Motor neuron (in vitro differentiated cells): ENCODE results near the gene PPIA. TPM values are rescaled to one million over a fixed set of nuclear protein-coding genes. Genes with fewer than 3 reads are reported as not detected.
"Not testable (repeated sequence)": the region's sequence is repeated elsewhere in the genome, so short reads cannot be mapped to it uniquely, and the experiment has no call there.

ENCODE experiments used
- ATAC-seq, 8 experiments: fragments of 200-7000 bp; cut with Tn5 transposase; replicated peaks in 6 of 8; 2 replicates each; pipeline ENCODE4 v1.8.0; 2021; ENCODE audit warnings: mild to moderate bottlenecking in 8 of 8, moderate library complexity in 8 of 8
- H3K27ac ChIP-seq, 2 donors: fragments of 250-450 bp; sonication (Bioruptor Pico); 2 replicates each; pipeline ENCODE4 v1.9.0; 2021; ENCODE audit warnings: antibody characterized with exemption in 2 of 2, mild to moderate bottlenecking in 2 of 2, moderate library complexity in 1 of 2
- H3K4me1 ChIP-seq, 2 donors: fragments of 250-450 bp; sonication (Bioruptor Pico); replicated peaks in 1 of 2; 2 replicates each; pipeline ENCODE4 v1.6.1; 2021; ENCODE audit warnings: antibody characterized with exemption in 2 of 2, mild to moderate bottlenecking in 2 of 2, moderate library complexity in 1 of 2
- H3K4me3 ChIP-seq, 5 donors: fragments of 250-450 bp; sonication (Bioruptor Pico); 2 replicates each; pipeline ENCODE4 v1.9.0; 2021; ENCODE audit warnings: antibody characterized with exemption in 5 of 5, mild to moderate bottlenecking in 5 of 5, moderate library complexity in 4 of 5
- WGBS, 10 experiments: fragments of 450-650 bp; shearing (Covaris generic); methylation state at CpG; one replicate each; pipeline ENCODE4 v1.0.0; 2022; 5-methylcytosine and 5-hydroxymethylcytosine counted together
- in situ Hi-C, 9 experiments: fragments of 400-800 bp; cut with MboI; loops; one replicate each; pipeline ENCODE4 v1.15.0; 2021; ENCODE audit warnings: low sequenced_read_pairs in 9 of 9, low pct_unique_long_range_greater_than_20kb in 2 of 9; ENCODE audit not compliant: unreplicated experiment in 9 of 9
- total RNA-seq, 8 experiments: library from RNA; unstranded; fragments of 300-600 nt; gene quantifications; 2 replicates each; pipeline versions ENCODE4 v1.2.3 to v1.2.4, GENCODE V29; 2022

PPIA gene
- total RNA-seq, 8 experiments from 2014 or later = 998 to 3,221 (median 1,696) TPM

GRCh38 chr7:44824894-44825526 lies 28.5 kb downstream of the PPIA start:
- H3K4me3 ChIP-seq = no peak overlapping the region
- in situ Hi-C loops = loop anchor here in 3 of 9 experiments (25.0 kb wide), 1 partner anchor 238 kb away; the partner anchor contains the start of gene TMED4 (in 3 of the 3)
- 60 to 100% (median 100%) methylated on average over 1 to 2 of the region's 2 CpGs; no CpG with 5 or more reads in 2 of the 10 experiments for WGBS, 10 experiments
- no peaks in the 10 kb centered on the region for H3K4me1 ChIP-seq
- H3K27ac ChIP-seq = no peak overlapping the region
- ATAC-seq = no peak

- Histone ChIP-seq H3K4me1 (no peaks in the 10 kb centered on the region), H3K27ac (no peak overlapping the region), H3K4me3 (no peak overlapping the region)
- in situ Hi-C loops = loop anchor here in 3 of 9 experiments (25.0 kb wide), 1 partner anchor 240 kb away; the partner anchor contains the start of gene TMED4 (in 3 of the 3)
- no peak for ATAC-seq
- 58 to 100% (median 88%) methylated on average over 1 to 2 of the region's 3 CpGs; no CpG with 5 or more reads in 3 of the 10 experiments for WGBS, 10 experiments
Measured at GRCh38 chr7:44827567-44827966, 31.1 kb downstream of the PPIA start.

DNA sequence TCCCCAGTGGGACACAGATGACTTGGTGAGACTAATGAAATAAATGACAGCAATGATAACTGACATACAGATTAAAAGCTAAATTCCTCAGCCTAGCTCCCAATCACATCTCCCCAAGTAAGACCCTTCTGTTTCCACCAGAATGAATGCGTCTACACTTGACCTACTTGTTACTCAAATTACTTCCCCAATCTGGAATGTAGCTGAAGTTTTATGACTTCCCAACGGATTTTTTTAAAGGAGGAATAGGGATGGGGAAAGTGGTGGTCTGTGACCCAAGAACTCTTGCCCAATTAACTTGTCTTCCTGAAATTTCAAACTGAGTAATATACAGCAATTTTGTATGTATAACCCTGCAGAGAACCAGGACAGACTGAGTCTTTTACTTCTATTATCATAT lies 42.3 kb downstream of the PPIA start:
- in situ Hi-C loops = loop anchor here in 3 of 9 experiments (25.0 kb wide), 1 partner anchor 251 kb away; the partner anchor contains the start of gene TMED4 (in 3 of the 3)

DNA sequence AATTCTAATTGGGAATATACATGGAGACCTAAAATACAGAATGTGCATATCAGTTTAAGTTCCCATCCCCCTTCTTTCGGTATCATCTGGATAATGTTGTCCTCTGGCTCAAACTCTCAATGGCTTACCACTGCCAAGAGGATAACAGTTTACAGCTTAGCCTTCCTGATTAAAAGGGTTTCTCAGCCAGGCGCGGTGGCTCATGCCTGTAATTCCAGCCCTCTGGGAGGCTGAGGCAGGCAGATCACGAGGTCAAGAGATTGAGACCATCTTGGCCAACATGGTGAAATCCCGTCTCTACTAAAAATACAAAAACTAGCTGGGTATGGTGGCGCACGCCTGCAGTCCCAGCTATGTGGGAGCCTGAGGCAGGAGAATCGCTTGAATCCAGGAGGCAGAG lies 46.2 kb downstream of the PPIA start:
- 87 to 100% (median 97%) methylated on average over 1 to 6 of the region's 8 CpGs; no CpG with 5 or more reads in 4 of the 10 experiments for WGBS, 10 experiments
- H3K4me1 ChIP-seq = peaks cover 2 to 14% of the 10 kb centered on the region in 2 donors
- ATAC-seq, H3K4me3 ChIP-seq, H3K27ac ChIP-seq: not testable (repeated sequence)
- in situ Hi-C loops = loop anchor here in 3 of 9 experiments (25.0 kb wide), 1 partner anchor 255 kb away; the partner anchor contains the start of gene TMED4 (in 3 of the 3)

More for the DNA sequence above, 42.3 kb downstream of the PPIA start:
- Histone ChIP-seq H3K27ac (no peak overlapping the region), H3K4me1 (no peaks in the 10 kb centered on the region), H3K4me3 (no peak overlapping the region)
- no peak for ATAC-seq
- 28 to 100% (median 83%) methylated on average over 1 to 2 of the region's 2 CpGs; no CpG with 5 or more reads in 2 of the 10 experiments for WGBS, 10 experiments

DNA sequence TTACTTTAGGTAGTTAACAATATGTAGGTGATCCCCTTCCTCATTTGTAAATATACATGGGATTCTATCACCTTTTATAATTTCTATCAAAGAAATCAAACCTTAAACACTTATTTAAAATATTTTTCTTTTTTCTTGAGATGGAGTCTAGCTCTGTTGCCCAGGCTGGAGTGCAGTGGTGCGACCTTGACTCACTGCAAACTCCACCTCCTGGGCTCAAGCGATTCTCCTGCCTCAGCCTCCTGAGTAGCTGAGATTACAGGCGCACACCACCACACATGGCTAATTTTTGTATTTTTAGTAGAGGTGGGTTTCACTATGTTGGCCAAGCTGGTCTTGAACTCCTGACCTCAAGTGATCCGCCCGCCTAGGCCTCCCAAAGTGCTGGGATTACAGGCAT lies 47.0 kb downstream of the PPIA start:
- peaks cover 2 to 14% of the 10 kb centered on the region in 2 donors for H3K4me1 ChIP-seq
- WGBS, 10 experiments = 79 to 100% (median 98%) methylated on average over 2 to 5 of the region's 5 CpGs; no CpG with 5 or more reads in 1 of the 10 experiments
- in situ Hi-C loops = loop anchor here in 3 of 9 experiments (25.0 kb wide), 1 partner anchor 256 kb away; the partner anchor contains the start of gene TMED4 (in 3 of the 3)
- not testable (repeated sequence) for ATAC-seq, H3K27ac ChIP-seq, H3K4me3 ChIP-seq

GRCh38 chr7:44845451-44845850 lies 49.0 kb downstream of the PPIA start:
- in situ Hi-C loops = loop anchor here in 3 of 9 experiments (25.0 kb wide), 1 partner anchor 258 kb away; the partner anchor contains the start of gene TMED4 (in 3 of the 3)
- no peak for ATAC-seq
- H3K27ac ChIP-seq = no peak overlapping the region
- H3K4me3 ChIP-seq = no peak overlapping the region
- peaks cover 8 to 19% of the 10 kb centered on the region in 2 donors for H3K4me1 ChIP-seq

GRCh38 chr7:44846390-44846789 lies 49.9 kb downstream of the PPIA start:
- not testable (repeated sequence) for ATAC-seq, H3K27ac ChIP-seq
- WGBS, 10 experiments = 47 to 69% (median 61%) methylated on average over 1 to 11 of the region's 11 CpGs; no CpG with 5 or more reads in 2 of the 10 experiments
- peaks cover 8 to 19% of the 10 kb centered on the region in 2 donors for H3K4me1 ChIP-seq
- H3K4me3 ChIP-seq = peak overlapping the region; percentile 71 to 96 (median 72)
- in situ Hi-C loops = loop anchor here in 3 of 9 experiments (25.0 kb wide), 1 partner anchor 259 kb away; the partner anchor contains the start of gene TMED4 (in 3 of the 3)

GRCh38 chr7:44846816-44847508 lies 50.5 kb downstream of the PPIA start:
- 0 to 2% (median 1%) methylated on average over 2 to 12 of the region's 12 CpGs for whole genome bisulfite sequencing, 10 experiments
- in situ Hi-C loops = loop anchor here in 3 of 9 experiments (25.0 kb wide), 1 partner anchor 260 kb away; the partner anchor contains the start of gene TMED4 (in 3 of the 3)

DNA sequence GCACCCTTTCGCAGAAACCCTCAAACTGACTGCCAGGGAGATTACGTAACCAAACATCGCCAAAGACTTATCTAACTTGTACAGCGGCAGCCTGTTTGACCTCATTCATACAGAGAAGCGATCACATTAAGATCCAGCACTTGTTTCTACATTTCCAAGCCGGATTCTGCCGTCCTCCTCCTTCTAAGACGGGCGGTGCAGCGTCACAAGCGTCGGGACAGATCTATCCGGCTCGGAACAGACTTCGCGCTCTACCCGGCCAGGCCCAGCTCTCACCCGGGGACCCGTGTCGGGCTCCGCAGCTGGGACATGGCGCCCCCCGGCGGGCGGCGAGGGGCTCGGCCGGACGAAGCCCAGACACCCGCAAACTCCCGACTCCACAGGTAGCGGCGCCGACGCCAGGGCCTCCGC lies 51.0 kb downstream of the PPIA start:
- peak overlapping the region; percentile 73 to 93 for H3K27ac ChIP-seq
- peaks cover 8 to 19% of the 10 kb centered on the region in 2 donors for H3K4me1 ChIP-seq
- WGBS, 10 experiments = 0 to 3% (median 0%) methylated on average over 1 to 14 of the region's 36 CpGs; no CpG with 5 or more reads in 4 of the 10 experiments
- peak overlapping the region; percentile 71 to 96 (median 72) for H3K4me3 ChIP-seq
- peak; percentile 76 to 82 (median 80) for ATAC-seq
- in situ Hi-C loops = loop anchor here in 3 of 9 experiments (25.0 kb wide), 1 partner anchor 260 kb away; the partner anchor contains the start of gene TMED4 (in 3 of the 3)

More at GRCh38 chr7:44846816-44847508, 50.5 kb downstream of the PPIA start:
- peak overlapping the region; percentile 71 to 96 (median 72) for H3K4me3 ChIP-seq
- H3K27ac ChIP-seq = peak overlapping the region in 1 of 2 donors; percentile 93
- peaks cover 8 to 19% of the 10 kb centered on the region in 2 donors for H3K4me1 ChIP-seq
- no peak for ATAC-seq

- in situ Hi-C loops = loop anchor here in 3 of 9 experiments (25.0 kb wide), 1 partner anchor 261 kb away; the partner anchor contains the start of gene TMED4 (in 3 of the 3)
- peak; percentile 87 to 92 (median 92) for ATAC-seq
- H3K4me3 ChIP-seq = peak within 1 kb of the TSS; percentile 71 to 96 (median 72)
- WGBS, 10 experiments = 0 to 2% (median 0%) methylated on average over 5 to 16 of the region's 70 CpGs; no CpG with 5 or more reads in 4 of the 10 experiments
- H3K27ac ChIP-seq = peak within 1 kb of the TSS; percentile 73 to 93
- peaks cover 8 to 19% of the 10 kb centered on the region in 2 donors for H3K4me1 ChIP-seq
Measured at GRCh38 chr7:44847920-44848634, 51.6 kb downstream of the PPIA start, which contains the start of gene H2AZ2. Gene H2AZ2, minus strand, starts transcription at chr7:44848087. Its CDS starts 116 bp downstream, at chr7:44847971.

- no peak overlapping the region for H3K27ac ChIP-seq
- WGBS, 10 experiments = 20 to 98% (median 71%) methylated on average over 1 to 6 of the region's 10 CpGs; no CpG with 5 or more reads in 1 of the 10 experiments
- in situ Hi-C loops = loop anchor here in 3 of 9 experiments (25.0 kb wide), 1 partner anchor 262 kb away; the partner anchor contains the start of gene TMED4 (in 3 of the 3)
Measured at GRCh38 chr7:44849259-44849884, 52.9 kb downstream of the PPIA start.

More at GRCh38 chr7:44849259-44849884, 52.9 kb downstream of the PPIA start:
- ATAC-seq = no peak
- Histone ChIP-seq H3K4me3 (peak overlapping the region; percentile 58 to 96 (median 70)), H3K4me1 (peaks cover 8 to 19% of the 10 kb centered on the region in 2 donors)
